ENCODE data around the gene ANKRD42.

ANKRD42 gene

GRCh38 chr11:83293457-83293774 is 99.9 kb downstream of the ANKRD42 start:
- DNase-seq: no peak

GRCh38 chr11:83294208-83294607 is 100.7 kb downstream of the ANKRD42 start:
- DNase-seq: no peak

Measured in AML-193 (cell line).